Measurements from ENCODE around the gene PLXNA4.
"Not testable (repeated sequence)": the region's sequence is repeated elsewhere in the genome, so short reads cannot be mapped to it uniquely, and the experiment has no call there.

The PLXNA4 gene

GRCh38 chr7:132601783-132602182 is 25.5 kb upstream of the PLXNA4 start:
- H3K79me1 ChIP-seq (replicated peaks; ENCODE audit: low read length, poor library complexity, severe bottlenecking) = no peaks in the 10 kb centered on the region
- no peak overlapping the region for H4K8ac ChIP-seq (ENCODE audit: low read length)
- H3K23ac ChIP-seq (ENCODE audit: low read length in 2 of 2) = no peak overlapping the region
- no peak overlapping the region for H2AK5ac ChIP-seq (ENCODE audit: low read length, severe bottlenecking)
- no peak overlapping the region for H4K91ac ChIP-seq (ENCODE audit: low read length)
- H3K4me3 ChIP-seq (ENCODE audit: insufficient read depth in 1 of 2, low read depth in 1 of 2, low read length in 2 of 2) = no peak overlapping the region
- WGBS = 50% methylated on average over 1 of the region's 1 CpG
- no peak overlapping the region for H3K4ac ChIP-seq (ENCODE audit: low read depth in 1 of 2, low read length in 2 of 2)
- no peak overlapping the region for H2BK5ac ChIP-seq (ENCODE audit: low read depth, low read length, poor library complexity, severe bottlenecking)
- no peak overlapping the region for H2AFZ ChIP-seq (ENCODE audit: low read depth, low read length)
- H3K36me3 ChIP-seq (ENCODE audit: control insufficient read depth in 1 of 2, insufficient read depth in 2 of 2, low read depth in 1 of 2, low read length in 2 of 2) = no peaks in the 10 kb centered on the region
- no peak overlapping the region for H2BK120ac ChIP-seq (ENCODE audit: low read depth, low read length)
- H3K9ac ChIP-seq (ENCODE audit: low read length) = no peak overlapping the region
- H3K14ac ChIP-seq (ENCODE audit: low read length in 2 of 2) = no peak overlapping the region
- H3K18ac ChIP-seq (ENCODE audit: low read depth in 1 of 2, low read length in 2 of 2) = no peak overlapping the region
- H2BK15ac ChIP-seq (ENCODE audit: low read depth, poor library complexity, severe bottlenecking) = no peak overlapping the region
- no peak overlapping the region for H3K27ac ChIP-seq (ENCODE audit: low read length, poor library complexity, severe bottlenecking)
- H3K4me2 ChIP-seq (ENCODE audit: low read length, poor library complexity, severe bottlenecking) = no peak overlapping the region
- no peak overlapping the region for H2BK12ac ChIP-seq (ENCODE audit: low read length in 2 of 2)
- H3K9me3 ChIP-seq (ENCODE audit: control insufficient read depth, low read length) = no peaks in the 10 kb centered on the region
- peaks cover 4 to 42% of the 10 kb centered on the region in 2 experiments for H3K27me3 ChIP-seq (ENCODE audit: control insufficient read depth in 1 of 2, insufficient read depth in 1 of 2, low read length in 2 of 2)
- DNase-seq = no peak
- no peaks in the 10 kb centered on the region for H3K4me1 ChIP-seq (ENCODE audit: control insufficient read depth, insufficient read depth, low read depth, low read length)

GRCh38 chr7:132596588-132596987 is 20.3 kb upstream of the PLXNA4 start:
- no peak overlapping the region for H2BK15ac ChIP-seq (ENCODE audit: low read depth, poor library complexity, severe bottlenecking)
- H2AFZ ChIP-seq (ENCODE audit: low read depth, low read length) = no peak overlapping the region
- H4K8ac ChIP-seq (ENCODE audit: low read length) = no peak overlapping the region
- H3K36me3 ChIP-seq (ENCODE audit: control insufficient read depth in 1 of 2, insufficient read depth in 2 of 2, low read depth in 1 of 2, low read length in 2 of 2) = no peaks in the 10 kb centered on the region
- H3K14ac ChIP-seq (ENCODE audit: low read length in 2 of 2) = no peak overlapping the region
- WGBS = 98% methylated on average over 1 of the region's 1 CpG
- H3K18ac ChIP-seq (ENCODE audit: low read depth in 1 of 2, low read length in 2 of 2) = no peak overlapping the region
- no peak overlapping the region for H2AK5ac ChIP-seq (ENCODE audit: low read length, severe bottlenecking)
- no peak overlapping the region for H2BK120ac ChIP-seq (ENCODE audit: low read depth, low read length)
- H2BK5ac ChIP-seq (ENCODE audit: low read depth, low read length, poor library complexity, severe bottlenecking) = no peak overlapping the region
- no peak overlapping the region for H3K9ac ChIP-seq (ENCODE audit: low read length)
- no peak for DNase-seq
- no peaks in the 10 kb centered on the region for H3K9me3 ChIP-seq (ENCODE audit: control insufficient read depth, low read length)
- H3K4me1 ChIP-seq (ENCODE audit: control insufficient read depth, insufficient read depth, low read depth, low read length) = no peaks in the 10 kb centered on the region
- H3K79me1 ChIP-seq (replicated peaks; ENCODE audit: low read length, poor library complexity, severe bottlenecking) = no peaks in the 10 kb centered on the region
- no peak overlapping the region for H3K23ac ChIP-seq (ENCODE audit: low read length in 2 of 2)
- no peak overlapping the region for H3K4me3 ChIP-seq (ENCODE audit: insufficient read depth in 1 of 2, low read depth in 1 of 2, low read length in 2 of 2)
- no peak overlapping the region for H4K91ac ChIP-seq (ENCODE audit: low read length)
- no peak overlapping the region for H2BK12ac ChIP-seq (ENCODE audit: low read length in 2 of 2)
- H3K4ac ChIP-seq (ENCODE audit: low read depth in 1 of 2, low read length in 2 of 2) = no peak overlapping the region
- H3K4me2 ChIP-seq (ENCODE audit: low read length, poor library complexity, severe bottlenecking) = no peak overlapping the region
- no peak overlapping the region for H3K27ac ChIP-seq (ENCODE audit: low read length, poor library complexity, severe bottlenecking)
- peaks cover 0 to 31% of the 10 kb centered on the region in 2 experiments for H3K27me3 ChIP-seq (ENCODE audit: control insufficient read depth in 1 of 2, insufficient read depth in 1 of 2, low read length in 2 of 2)

GRCh38 chr7:132594741-132595140 is 18.5 kb upstream of the PLXNA4 start:
- not testable (repeated sequence) for H2AK5ac ChIP-seq (ENCODE audit: low read length, severe bottlenecking); H2BK12ac ChIP-seq (ENCODE audit: low read length in 2 of 2); H3K27ac ChIP-seq (ENCODE audit: low read length, poor library complexity, severe bottlenecking); H3K79me1 ChIP-seq (replicated peaks; ENCODE audit: low read length, poor library complexity, severe bottlenecking); H3K23ac ChIP-seq (ENCODE audit: low read length in 2 of 2); H3K9me3 ChIP-seq (ENCODE audit: control insufficient read depth, low read length); H3K9ac ChIP-seq (ENCODE audit: low read length); DNase-seq; H2BK5ac ChIP-seq (ENCODE audit: low read depth, low read length, poor library complexity, severe bottlenecking); H3K4me3 ChIP-seq (ENCODE audit: insufficient read depth in 1 of 2, low read depth in 1 of 2, low read length in 2 of 2); H2AFZ ChIP-seq (ENCODE audit: low read depth, low read length); H2BK15ac ChIP-seq (ENCODE audit: low read depth, poor library complexity, severe bottlenecking); H2BK120ac ChIP-seq (ENCODE audit: low read depth, low read length); H3K14ac ChIP-seq (ENCODE audit: low read length in 2 of 2); H4K8ac ChIP-seq (ENCODE audit: low read length); H3K18ac ChIP-seq (ENCODE audit: low read depth in 1 of 2, low read length in 2 of 2); H4K91ac ChIP-seq (ENCODE audit: low read length); H3K36me3 ChIP-seq (ENCODE audit: control insufficient read depth in 1 of 2, insufficient read depth in 2 of 2, low read depth in 1 of 2, low read length in 2 of 2); H3K4me1 ChIP-seq (ENCODE audit: control insufficient read depth, insufficient read depth, low read depth, low read length); H3K4me2 ChIP-seq (ENCODE audit: low read length, poor library complexity, severe bottlenecking); H3K4ac ChIP-seq (ENCODE audit: low read depth in 1 of 2, low read length in 2 of 2)
- WGBS = 85% methylated on average over 2 of the region's 2 CpGs
- H3K27me3 ChIP-seq (ENCODE audit: control insufficient read depth in 1 of 2, insufficient read depth in 1 of 2, low read length in 2 of 2) = peaks cover 2 to 40% of the 10 kb centered on the region in 2 experiments

- 42% methylated on average over 6 of the region's 6 CpGs for WGBS
These were observed 16.7 kb upstream of the PLXNA4 start for GRCh38 chr7:132592936-132593335.

More at GRCh38 chr7:132592936-132593335, 16.7 kb upstream of the PLXNA4 start:
- no peak overlapping the region for H2BK5ac ChIP-seq (ENCODE audit: low read depth, low read length, poor library complexity, severe bottlenecking)
- H2BK12ac ChIP-seq (ENCODE audit: low read length in 2 of 2) = no peak overlapping the region
- H3K4me3 ChIP-seq (ENCODE audit: insufficient read depth in 1 of 2, low read depth in 1 of 2, low read length in 2 of 2) = no peak overlapping the region
- H3K27ac ChIP-seq (ENCODE audit: low read length, poor library complexity, severe bottlenecking) = no peak overlapping the region
- no peak overlapping the region for H4K8ac ChIP-seq (ENCODE audit: low read length)
- H3K14ac ChIP-seq (ENCODE audit: low read length in 2 of 2) = no peak overlapping the region
- no peaks in the 10 kb centered on the region for H3K36me3 ChIP-seq (ENCODE audit: control insufficient read depth in 1 of 2, insufficient read depth in 2 of 2, low read depth in 1 of 2, low read length in 2 of 2)
- peaks cover 4 to 44% of the 10 kb centered on the region in 2 experiments for H3K27me3 ChIP-seq (ENCODE audit: control insufficient read depth in 1 of 2, insufficient read depth in 1 of 2, low read length in 2 of 2)
- no peaks in the 10 kb centered on the region for H3K4me1 ChIP-seq (ENCODE audit: control insufficient read depth, insufficient read depth, low read depth, low read length)
- no peak overlapping the region for H2BK15ac ChIP-seq (ENCODE audit: low read depth, poor library complexity, severe bottlenecking)
- H3K23ac ChIP-seq (ENCODE audit: low read length in 2 of 2) = no peak overlapping the region
- H3K9me3 ChIP-seq (ENCODE audit: control insufficient read depth, low read length) = peaks cover 3% of the 10 kb centered on the region
- no peak overlapping the region for H3K18ac ChIP-seq (ENCODE audit: low read depth in 1 of 2, low read length in 2 of 2)
- H3K4ac ChIP-seq (ENCODE audit: low read depth in 1 of 2, low read length in 2 of 2) = no peak overlapping the region
- H4K91ac ChIP-seq (ENCODE audit: low read length) = no peak overlapping the region
- DNase-seq = no peak
- no peaks in the 10 kb centered on the region for H3K79me1 ChIP-seq (replicated peaks; ENCODE audit: low read length, poor library complexity, severe bottlenecking)
- no peak overlapping the region for H2AK5ac ChIP-seq (ENCODE audit: low read length, severe bottlenecking)
- H3K9ac ChIP-seq (ENCODE audit: low read length) = no peak overlapping the region
- H2AFZ ChIP-seq (ENCODE audit: low read depth, low read length) = no peak overlapping the region
- H2BK120ac ChIP-seq (ENCODE audit: low read depth, low read length) = no peak overlapping the region
- H3K4me2 ChIP-seq (ENCODE audit: low read length, poor library complexity, severe bottlenecking) = no peak overlapping the region
